ENCODE data around the gene TEX29. TPM values are rescaled to one million over a fixed set of nuclear protein-coding genes. Genes with fewer than 3 reads are reported as not detected.

The TEX29 gene
- total RNA-seq, 1 donor from 2014 or later: 0.54 TPM

- no peak for DNase-seq (ENCODE audit: low spot score)
- Mint-ChIP-seq H3K9me3 (ENCODE audit: unreplicated experiment) (no peaks in the 10 kb centered on the region), H3K4me3 (ENCODE audit: unreplicated experiment) (no peak overlapping the region), H3K27me3 (ENCODE audit: unreplicated experiment) (peaks cover 23% of the 10 kb centered on the region), H3K4me1 (ENCODE audit: unreplicated experiment) (peaks cover 9% of the 10 kb centered on the region), H3K36me3 (ENCODE audit: low read depth, unreplicated experiment) (peaks cover 45% of the 10 kb centered on the region), H3K27ac (ENCODE audit: unreplicated experiment) (no peak overlapping the region)
- TF ChIP-seq CTCF (IDR thresholded peaks at IDR 0.05; ENCODE audit: unreplicated experiment): no peak
Observed at GRCh38 chr13:111315347-111315995, 5.0 kb upstream of the TEX29 start.

GRCh38 chr13:111316161-111316730, 4.2 kb upstream of the TEX29 start:
- H3K36me3 Mint-ChIP-seq (ENCODE audit: low read depth, unreplicated experiment): peaks cover 37% of the 10 kb centered on the region
- no peak for TF ChIP-seq CTCF (IDR thresholded peaks at IDR 0.05; ENCODE audit: unreplicated experiment)
- no peak for DNase-seq (ENCODE audit: low spot score)
- H3K27me3 Mint-ChIP-seq (ENCODE audit: unreplicated experiment): peaks cover 25% of the 10 kb centered on the region
- H3K27ac Mint-ChIP-seq (ENCODE audit: unreplicated experiment): no peak overlapping the region
- H3K4me3 Mint-ChIP-seq (ENCODE audit: unreplicated experiment): no peak overlapping the region
- peaks cover 9% of the 10 kb centered on the region for H3K4me1 Mint-ChIP-seq (ENCODE audit: unreplicated experiment)
- H3K9me3 Mint-ChIP-seq (ENCODE audit: unreplicated experiment): no peaks in the 10 kb centered on the region

GRCh38 chr13:111317042-111317550, 3.3 kb upstream of the TEX29 start:
- Mint-ChIP-seq H3K27me3 (ENCODE audit: unreplicated experiment) (peaks cover 24% of the 10 kb centered on the region), H3K4me3 (ENCODE audit: unreplicated experiment) (no peak overlapping the region), H3K27ac (ENCODE audit: unreplicated experiment) (no peak overlapping the region), H3K36me3 (ENCODE audit: low read depth, unreplicated experiment) (peaks cover 33% of the 10 kb centered on the region), H3K9me3 (ENCODE audit: unreplicated experiment) (no peaks in the 10 kb centered on the region), H3K4me1 (ENCODE audit: unreplicated experiment) (peaks cover 9% of the 10 kb centered on the region)
- no peak for TF ChIP-seq CTCF (IDR thresholded peaks at IDR 0.05; ENCODE audit: unreplicated experiment)
- DNase-seq (ENCODE audit: low spot score): no peak

GRCh38 chr13:111317571-111318345, 2.7 kb upstream of the TEX29 start:
- Mint-ChIP-seq H3K27ac (ENCODE audit: unreplicated experiment) (no peak overlapping the region), H3K4me3 (ENCODE audit: unreplicated experiment) (no peak overlapping the region), H3K36me3 (ENCODE audit: low read depth, unreplicated experiment) (peaks cover 28% of the 10 kb centered on the region), H3K9me3 (ENCODE audit: unreplicated experiment) (no peaks in the 10 kb centered on the region), H3K4me1 (ENCODE audit: unreplicated experiment) (peaks cover 9% of the 10 kb centered on the region), H3K27me3 (ENCODE audit: unreplicated experiment) (peaks cover 24% of the 10 kb centered on the region)
- no peak for TF ChIP-seq CTCF (IDR thresholded peaks at IDR 0.05; ENCODE audit: unreplicated experiment)
- DNase-seq (ENCODE audit: low spot score): no peak
